ENCODE data around the gene CHST14. TPM values are rescaled to one million over a fixed set of nuclear protein-coding genes. Genes with fewer than 3 reads are reported as not detected.

The CHST14 gene
- total and polyA plus RNA-seq, 2 of the 8 experiments (the other 6 are each of a cell fraction or from before 2014, with no cell fraction given) = 13.4 to 20.3 TPM

DNA sequence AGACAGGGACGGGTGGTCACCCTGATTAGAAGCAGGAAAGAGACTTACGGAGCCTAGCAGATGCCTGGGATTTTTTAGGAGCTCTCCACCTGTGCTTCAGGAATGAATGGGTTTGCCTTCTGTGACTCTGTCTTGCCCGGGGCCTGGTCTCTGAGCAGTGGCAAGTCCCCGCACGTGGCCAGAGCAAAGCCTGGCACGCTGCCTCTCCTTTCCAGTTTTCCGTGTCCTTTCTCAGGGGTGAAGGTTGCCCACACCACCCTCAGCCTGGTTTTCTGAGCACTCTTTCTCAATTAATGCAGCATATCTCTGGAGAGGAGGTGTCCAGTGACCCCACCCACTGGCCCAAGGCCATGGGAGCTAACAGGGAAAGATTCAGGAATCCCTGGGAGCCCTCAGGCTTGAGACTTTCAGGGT lies 14.5 kb upstream of the CHST14 start:
- Histone ChIP-seq H3K4me2 (ENCODE audit: insufficient read depth in 1 of 2, low read depth in 2 of 2, low read length in 2 of 2) (no peak overlapping the region), H3K27me3 (replicated peaks in 1 of 4; ENCODE audit: control insufficient read depth in 3 of 4, extremely low read depth in 1 of 4, insufficient read depth in 3 of 4, low read length in 3 of 4) (no peaks in the 10 kb centered on the region), H3K14ac (ENCODE audit: insufficient read length) (no peak overlapping the region), H2BK15ac (ENCODE audit: low read length) (no peak overlapping the region), H3K27ac (ENCODE audit: low read depth, low read length) (no peak overlapping the region), H3K18ac (ENCODE audit: extremely low read depth, low read length) (no peak overlapping the region), H2BK5ac (ENCODE audit: low read depth, low read length) (no peak overlapping the region), H4K8ac (ENCODE audit: extremely low read depth, insufficient read depth, low read length) (no peak overlapping the region), H3K23me2 (ENCODE audit: low read depth, low read length) (no peaks in the 10 kb centered on the region), H4K20me1 (replicated peaks in 1 of 2; ENCODE audit: control insufficient read depth in 1 of 2, insufficient read depth in 2 of 2, low read length in 2 of 2) (peaks cover 57 to 60% of the 10 kb centered on the region in 2 experiments), H3K4ac (replicated peaks; ENCODE audit: insufficient read length, low read depth, low read length) (no peak overlapping the region), H3K36me3 (ENCODE audit: control insufficient read depth in 2 of 4, insufficient read depth in 4 of 4, low read length in 3 of 4) (peaks cover 14 to 26% (median 23%) of the 10 kb centered on the region in 4 experiments), H3K79me2 (ENCODE audit: control insufficient read depth in 1 of 2, insufficient read depth in 2 of 2, low read length in 2 of 2) (peaks cover 17 to 90% of the 10 kb centered on the region in 2 experiments), H2BK12ac (ENCODE audit: low read depth, low read length) (no peak overlapping the region), H3K4me3 (ENCODE audit: extremely low read depth in 1 of 4, insufficient read depth in 2 of 4, low read depth in 3 of 4, low read length in 4 of 4) (no peak overlapping the region), H2BK120ac (replicated peaks; ENCODE audit: low read depth, low read length) (no peak overlapping the region), H4K91ac (replicated peaks; ENCODE audit: insufficient read length, low read length) (no peak overlapping the region), H3K23ac (ENCODE audit: insufficient read length) (no peak overlapping the region), H2BK20ac (ENCODE audit: low read length) (no peak overlapping the region), H4K5ac (ENCODE audit: insufficient read length, low read depth, low read length) (no peak overlapping the region), H2AFZ (ENCODE audit: low read length) (no peak overlapping the region), H3K79me1 (ENCODE audit: low read depth, low read length) (peaks cover 45% of the 10 kb centered on the region), H3K56ac (replicated peaks; ENCODE audit: insufficient read length, low read depth, low read length) (no peak overlapping the region), H3K9me3 (ENCODE audit: insufficient read depth in 2 of 2, low read depth in 1 of 2, low read length in 1 of 2) (no peaks in the 10 kb centered on the region), H2AK5ac (ENCODE audit: low read depth, low read length) (no peak overlapping the region), H3K9ac (replicated peaks in 1 of 4; ENCODE audit: extremely low read depth in 1 of 4, low read depth in 3 of 4, low read length in 3 of 4) (no peak overlapping the region), H3K4me1 (replicated peaks in 1 of 4; ENCODE audit: control insufficient read depth in 3 of 4, insufficient read depth in 4 of 4, low read length in 3 of 4) (peaks cover 4 to 33% (median 17%) of the 10 kb centered on the region in 4 experiments)
- FAIRE-seq (no peak), DNase-seq (ENCODE audit: low read depth in 1 of 2, low spot score in 2 of 2) (no peak)
- WGBS, 2 experiments (ENCODE audit: extremely low coverage in 1 of 2, insufficient coverage in 1 of 2, insufficient read length in 1 of 2, insufficient replicate concordance in 2 of 2, low coverage in 1 of 2, low lambda C conversion rate in 2 of 2, missing lambda C conversion rate in 1 of 2) = 81% methylated on average over 7 of the region's 7 CpGs; no CpG with 5 or more reads in 1 of the 2 experiments
- CTCF ChIA-PET (ENCODE audit: partially characterized antibody) = interaction anchor here (0.8 to 1.8 kb wide), 9 partner anchors 7 to 403 kb away, joined by 3 to 6 read pairs (median 3); no protein-coding TSS in a partner anchor
- POLR2A ChIA-PET (ENCODE audit: partially characterized antibody) = interaction anchor here (0.9 to 2.4 kb wide), 3 partner anchors 9 to 72 kb away, joined by 3 to 7 read pairs (median 4); no protein-coding TSS in a partner anchor
- TF ChIP-seq RAD21 (IDR thresholded peaks at IDR 0.05 in 1 of 2, conservative IDR thresholded peaks at IDR 0.05 in 1 of 2; ENCODE audit: low read depth in 2 of 2, low read length in 2 of 2) (no peak), GABPA (IDR thresholded peaks at IDR 0.05; ENCODE audit: borderline replicate concordance, insufficient read depth, low read length) (no peak), POLR2AphosphoS5 (IDR thresholded peaks at IDR 0.05; ENCODE audit: low read depth, low read length) (no peak), SIRT6 (IDR thresholded peaks at IDR 0.05; ENCODE audit: low read length) (no peak), EZH2 (IDR thresholded peaks at IDR 0.05; ENCODE audit: low read depth, low read length, severe bottlenecking) (no peak), RXRA (IDR thresholded peaks at IDR 0.05; ENCODE audit: insufficient read depth, low read depth, low read length) (no peak)
- TF ChIP-seq, protein P1, sequence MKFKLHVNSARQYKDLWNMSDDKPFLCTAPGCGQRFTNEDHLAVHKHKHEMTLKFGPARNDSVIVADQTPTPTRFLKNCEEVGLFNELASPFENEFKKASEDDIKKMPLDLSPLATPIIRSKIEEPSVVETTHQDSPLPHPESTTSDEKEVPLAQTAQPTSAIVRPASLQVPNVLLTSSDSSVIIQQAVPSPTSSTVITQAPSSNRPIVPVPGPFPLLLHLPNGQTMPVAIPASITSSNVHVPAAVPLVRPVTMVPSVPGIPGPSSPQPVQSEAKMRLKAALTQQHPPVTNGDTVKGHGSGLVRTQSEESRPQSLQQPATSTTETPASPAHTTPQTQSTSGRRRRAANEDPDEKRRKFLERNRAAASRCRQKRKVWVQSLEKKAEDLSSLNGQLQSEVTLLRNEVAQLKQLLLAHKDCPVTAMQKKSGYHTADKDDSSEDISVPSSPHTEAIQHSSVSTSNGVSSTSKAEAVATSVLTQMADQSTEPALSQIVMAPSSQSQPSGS (IDR thresholded peaks at IDR 0.05; ENCODE audit: low read length) = no peak
